Osteoblast (primary cell): ENCODE results near the gene AK2. TPM values are rescaled to one million over a fixed set of nuclear protein-coding genes. Genes with fewer than 3 reads are reported as not detected.
"Not testable (repeated sequence)": the region's sequence is repeated elsewhere in the genome, so short reads cannot be mapped to it uniquely, and the experiment has no call there.

Experiments used
- DNase-seq: peaks from one replicate; pipeline ENCODE4 v3.0.0; 2011; ENCODE audit warnings: low spot score, mixed read lengths; ENCODE audit not compliant: insufficient read length; ENCODE audit errors: missing footprints
- H2AFZ ChIP-seq: 2 replicates; pipeline ENCODE4 v1.6.0; 2011; ENCODE audit warnings: mild to moderate bottlenecking, low read length
- H3K27ac ChIP-seq: 2 replicates; pipeline ENCODE4 v1.5.1; 2011; ENCODE audit warnings: mild to moderate bottlenecking, low read depth, low read length, moderate library complexity
- H3K27me3 ChIP-seq: 2 replicates; pipeline ENCODE4 v1.6.0; 2012; ENCODE audit warnings: mild to moderate bottlenecking, control low read depth, inconsistent platforms, low read length, moderate library complexity; ENCODE audit not compliant: insufficient read depth
- H3K36me3 ChIP-seq: 2 replicates; pipeline ENCODE4 v1.5.1; 2011; ENCODE audit warnings: mild to moderate bottlenecking, low read length, control low read depth, moderate library complexity; ENCODE audit not compliant: insufficient read depth
- H3K4me1 ChIP-seq: 2 replicates; pipeline ENCODE4 v1.5.1; 2011; ENCODE audit warnings: mild to moderate bottlenecking, low read length, control low read depth, moderate library complexity; ENCODE audit not compliant: insufficient read depth
- H3K4me2 ChIP-seq: 2 replicates; pipeline ENCODE4 v1.6.0; 2011; ENCODE audit warnings: mild to moderate bottlenecking, low read length; ENCODE audit not compliant: insufficient read depth
- H3K4me3 ChIP-seq: fragments of 200-600 bp; sonication (generic); 3 replicates; pipeline ENCODE4 v1.5.1; 2012; ENCODE audit warnings: mild to moderate bottlenecking, low read length, inconsistent platforms; ENCODE audit not compliant: insufficient read depth
- H3K79me2 ChIP-seq: 2 replicates; pipeline ENCODE4 v1.6.0; 2012; ENCODE audit warnings: mild to moderate bottlenecking, low read length, control low read depth, inconsistent platforms; ENCODE audit not compliant: insufficient read depth
- H3K9me3 ChIP-seq: 2 replicates; pipeline ENCODE4 v1.5.1; 2011; ENCODE audit warnings: low read depth, low read length, control low read depth
- H4K20me1 ChIP-seq: 2 replicates; pipeline ENCODE4 v1.6.0; 2012; ENCODE audit warnings: mild to moderate bottlenecking, low read length, control low read depth; ENCODE audit not compliant: insufficient read depth
- CTCF ChIP-seq: IDR thresholded peaks from 2 replicates; pipeline ENCODE4 v1.5.1; 2011; ENCODE audit warnings: mild to moderate bottlenecking, low read depth, low read length, moderate library complexity; ENCODE audit errors: extremely low read depth
- total RNA-seq: library from RNA; depleted of rRNA; stranded (reverse); fragments of >200 nt; gene quantifications from 2 replicates; pipeline ENCODE4 v1.2.3, GENCODE V29; 2012

AK2 gene
- total RNA-seq, 1 donor = 139 TPM

- no peaks in the 10 kb centered on the region for H3K9me3 ChIP-seq
- no peak overlapping the region for H3K27ac ChIP-seq
- TF ChIP-seq CTCF = no peak
Measured at GRCh38 chr1:32978854-32979253, 57.8 kb downstream of the AK2 start.

GRCh38 chr1:32977546-32978087, 59.1 kb downstream of the AK2 start:
- no peak for TF ChIP-seq CTCF
- Histone ChIP-seq H4K20me1 (no peaks in the 10 kb centered on the region), H3K27me3 (no peaks in the 10 kb centered on the region), H3K4me1 (peaks cover 13% of the 10 kb centered on the region), H3K4me3 (no peak overlapping the region), H2AFZ (no peak overlapping the region), H3K27ac (no peak overlapping the region), H3K9me3 (no peaks in the 10 kb centered on the region), H3K79me2 (no peaks in the 10 kb centered on the region), H3K36me3 (no peaks in the 10 kb centered on the region), H3K4me2 (no peak overlapping the region)
- no peak for DNase-seq

More at GRCh38 chr1:32978854-32979253, 57.8 kb downstream of the AK2 start:
- H3K36me3 ChIP-seq = no peaks in the 10 kb centered on the region
- no peak overlapping the region for H3K4me2 ChIP-seq
- H3K27me3 ChIP-seq = no peaks in the 10 kb centered on the region
- H3K4me1 ChIP-seq = peaks cover 11% of the 10 kb centered on the region
- H3K4me3 ChIP-seq = no peak overlapping the region
- no peak overlapping the region for H2AFZ ChIP-seq
- H4K20me1 ChIP-seq = no peaks in the 10 kb centered on the region
- DNase-seq = no peak
- H3K79me2 ChIP-seq = no peaks in the 10 kb centered on the region

GRCh38 chr1:32975055-32975454, 61.6 kb downstream of the AK2 start:
- H3K9me3 ChIP-seq, H3K4me3 ChIP-seq, DNase-seq, H3K4me1 ChIP-seq, H4K20me1 ChIP-seq, H2AFZ ChIP-seq, H3K27ac ChIP-seq, H3K27me3 ChIP-seq, H3K4me2 ChIP-seq, H3K36me3 ChIP-seq, H3K79me2 ChIP-seq: not testable (repeated sequence)

- not testable (repeated sequence) for H4K20me1 ChIP-seq, H3K36me3 ChIP-seq, H3K27ac ChIP-seq, H2AFZ ChIP-seq, H3K9me3 ChIP-seq, H3K27me3 ChIP-seq, H3K79me2 ChIP-seq, DNase-seq
- Histone ChIP-seq H3K4me3 (peak overlapping the region; percentile 76), H3K4me2 (peak overlapping the region; percentile 98), H3K4me1 (peaks cover 20% of the 10 kb centered on the region)
Measured at GRCh38 chr1:32973458-32973857, 63.2 kb downstream of the AK2 start.

- Histone ChIP-seq H3K79me2 (no peaks in the 10 kb centered on the region), H4K20me1 (no peaks in the 10 kb centered on the region), H3K9me3 (no peaks in the 10 kb centered on the region), H3K4me3 (peak overlapping the region; percentile 76), H3K27ac (no peak overlapping the region), H3K27me3 (no peaks in the 10 kb centered on the region), H3K4me2 (peak overlapping the region; percentile 98), H2AFZ (peak overlapping the region; percentile 97), H3K4me1 (peaks cover 25% of the 10 kb centered on the region), H3K36me3 (no peaks in the 10 kb centered on the region)
- DNase-seq = peak; percentile 94
- no peak for TF ChIP-seq CTCF
Measured at GRCh38 chr1:32972814-32973428, 63.8 kb downstream of the AK2 start.
